Keratinocyte (primary cell): Measurements from ENCODE around the gene ZNF670. TPM values are rescaled to one million over a fixed set of nuclear protein-coding genes. Genes with fewer than 3 reads are reported as not detected.
A peak's percentile ranks its signal among the peaks of the same experiment; 100 is the strongest.
"Not testable (repeated sequence)": the region's sequence is repeated elsewhere in the genome, so short reads cannot be mapped to it uniquely, and the experiment has no call there.

Experiments
- DNase-seq: peaks from one replicate; pipeline ENCODE4 v3.0.0-alpha.2; 2011; ENCODE audit warnings: low read depth, missing footprints, low spot score
- FAIRE-seq: peaks from 2 replicates; lab custom pipeline; 2011; peaks lifted over from hg19 to GRCh38; lab: Jason Lieb, UNC
- H2AFZ ChIP-seq: 2 replicates; pipeline ENCODE4 v1.6.0; 2012; ENCODE audit warnings: low read length, control low read depth, inconsistent platforms; ENCODE audit not compliant: control insufficient read depth
- H3K27ac ChIP-seq: 2 replicates; pipeline ENCODE4 v1.5.1; 2011; ENCODE audit warnings: low read length; ENCODE audit not compliant: control insufficient read depth, insufficient read depth
- H3K27me3 ChIP-seq: 3 replicates; pipeline ENCODE4 v1.6.0; 2011; ENCODE audit warnings: low read length; ENCODE audit not compliant: control insufficient read depth, insufficient read depth; ENCODE audit errors: extremely low read depth
- H3K36me3 ChIP-seq, 2 experiments: 2 replicates in 1 of 2; 3 replicates in 1 of 2; pipeline ENCODE4 v1.5.1; 2011; ENCODE audit warnings: low read length in 2 of 2, mild to moderate bottlenecking in 1 of 2; ENCODE audit not compliant: control insufficient read depth in 2 of 2, insufficient read depth in 2 of 2; ENCODE audit errors: extremely low read depth in 1 of 2
- H3K4me1 ChIP-seq: 3 replicates; pipeline ENCODE4 v1.5.1; 2011; ENCODE audit warnings: low read length; ENCODE audit not compliant: control insufficient read depth, insufficient read depth; ENCODE audit errors: extremely low read depth
- H3K4me2 ChIP-seq: 3 replicates; pipeline ENCODE4 v1.6.0; 2011; ENCODE audit warnings: low read depth, low read length; ENCODE audit not compliant: control insufficient read depth, insufficient read depth; ENCODE audit errors: extremely low read depth
- H3K4me3 ChIP-seq, 3 experiments: fragments of 200-600 bp in 1 of 3; sonication (generic) in 1 of 3; 2 replicates in 2 of 3; 3 replicates in 1 of 3; pipeline ENCODE4 v1.5.1; 2011 to 2016; ENCODE audit warnings: low read length in 3 of 3, mild to moderate bottlenecking in 3 of 3, control low read depth in 2 of 3, inconsistent platforms in 1 of 3, low read depth in 1 of 3, mixed read lengths in 1 of 3, mixed run types in 1 of 3, moderate library complexity in 1 of 3; ENCODE audit not compliant: control insufficient read depth in 2 of 3, insufficient read depth in 2 of 3; ENCODE audit errors: extremely low read depth in 1 of 3
- H3K79me2 ChIP-seq: 2 replicates; pipeline ENCODE4 v1.6.0; 2012; ENCODE audit warnings: low read length; ENCODE audit not compliant: control insufficient read depth, insufficient read depth
- H3K9ac ChIP-seq: 3 replicates; pipeline ENCODE4 v1.6.0; 2011; ENCODE audit warnings: low read length; ENCODE audit not compliant: control insufficient read depth, insufficient read depth; ENCODE audit errors: extremely low read depth
- H3K9me1 ChIP-seq: 3 replicates; pipeline ENCODE4 v1.6.0; 2011; ENCODE audit warnings: low read length; ENCODE audit not compliant: control insufficient read depth, insufficient read depth; ENCODE audit errors: extremely low read depth
- H3K9me3 ChIP-seq: 2 replicates; pipeline ENCODE4 v1.5.1; 2012; ENCODE audit warnings: low read depth, low read length; ENCODE audit not compliant: control insufficient read depth
- H4K20me1 ChIP-seq: 3 replicates; pipeline ENCODE4 v1.6.0; 2011; ENCODE audit warnings: low read length; ENCODE audit not compliant: control insufficient read depth, insufficient read depth; ENCODE audit errors: extremely low read depth
- EZH2 ChIP-seq: IDR thresholded peaks from one replicate; pipeline ENCODE4 v1.6.1; 2012; ENCODE audit warnings: inconsistent platforms, mild to moderate bottlenecking, low read length, moderate library complexity
- dilution Hi-C: fragments of 300-500 bp; cut with MboI; formaldehyde crosslinking; loops from one replicate; pipeline ENCODE4 v1.7.0; 2020; ENCODE audit warnings: low sequenced_read_pairs; ENCODE audit not compliant: extremely low pct_ligation_motif_present
- polyA minus RNA-seq, 3 experiments: library from RNA; depleted of rRNA, polyadenylated mRNA; stranded (reverse); fragments of >200 nt; gene quantifications; 1 replicate in 1 of 3; 2 replicates in 1 of 3; 3 replicates in 1 of 3; pipeline ENCODE4 v1.2.3, GENCODE V29; 2011
- polyA plus RNA-seq, 5 experiments: library from polyadenylated mRNA; depleted of rRNA in 3 of 5; stranded (reverse) in 3 of 5; stranded (forward) in 1 of 5; unstranded in 1 of 5; fragments of >200 nt; gene quantifications; 1 replicate in 1 of 5; 2 replicates in 3 of 5; 3 replicates in 1 of 5; pipeline versions ENCODE4 v1.2.1 to v1.2.3, GENCODE V29; 2011 to 2012; ENCODE audit warnings: missing spikeins in 2 of 5, low read depth in 1 of 5, low replicate concordance in 1 of 5
- TF ChIP-seq, protein P1 (sequence below), 3 experiments: IDR thresholded peaks in 1 of 3; conservative IDR thresholded peaks in 1 of 3; optimal IDR thresholded peaks in 1 of 3; 2 replicates in 2 of 3; 3 replicates in 1 of 3; pipeline versions ENCODE3 to v1.5.1; 2011; ENCODE audit warnings: low read length in 3 of 3, mild to moderate bottlenecking in 3 of 3, moderate library complexity in 2 of 3, control low read depth in 1 of 3, inconsistent platforms in 1 of 3; ENCODE audit not compliant: insufficient read depth in 2 of 3; ENCODE audit errors: extremely low read depth in 1 of 3

ZNF670 gene
- polyA plus RNA-seq (1.9 to 3.6 TPM (median 2.3 TPM) in 3 replicates), polyA minus RNA-seq (0.16 to 2.2 TPM (median 0.92 TPM) in 3 replicates)
- 0.70 TPM for polyA plus RNA-seq (2011; ENCODE audit: low read depth)
- polyA plus RNA-seq (2011; cell fraction: cytosol; rRNA removed): 1.4 and 3.4 TPM in 2 replicates
- polyA plus RNA-seq (2011; cell fraction: nucleus; rRNA removed): 2.4 and 3.3 TPM in 2 replicates
- polyA plus RNA-seq (2012; ENCODE audit: low replicate concordance): 1.9 and 2.5 TPM in 2 replicates
- 0.96 TPM for polyA minus RNA-seq (2011; cell fraction: cytosol; rRNA and poly(A)+ RNA removed)
- 1.4 and 2.2 TPM in 2 replicates for polyA minus RNA-seq (2011; cell fraction: nucleus; rRNA and poly(A)+ RNA removed)

DNA sequence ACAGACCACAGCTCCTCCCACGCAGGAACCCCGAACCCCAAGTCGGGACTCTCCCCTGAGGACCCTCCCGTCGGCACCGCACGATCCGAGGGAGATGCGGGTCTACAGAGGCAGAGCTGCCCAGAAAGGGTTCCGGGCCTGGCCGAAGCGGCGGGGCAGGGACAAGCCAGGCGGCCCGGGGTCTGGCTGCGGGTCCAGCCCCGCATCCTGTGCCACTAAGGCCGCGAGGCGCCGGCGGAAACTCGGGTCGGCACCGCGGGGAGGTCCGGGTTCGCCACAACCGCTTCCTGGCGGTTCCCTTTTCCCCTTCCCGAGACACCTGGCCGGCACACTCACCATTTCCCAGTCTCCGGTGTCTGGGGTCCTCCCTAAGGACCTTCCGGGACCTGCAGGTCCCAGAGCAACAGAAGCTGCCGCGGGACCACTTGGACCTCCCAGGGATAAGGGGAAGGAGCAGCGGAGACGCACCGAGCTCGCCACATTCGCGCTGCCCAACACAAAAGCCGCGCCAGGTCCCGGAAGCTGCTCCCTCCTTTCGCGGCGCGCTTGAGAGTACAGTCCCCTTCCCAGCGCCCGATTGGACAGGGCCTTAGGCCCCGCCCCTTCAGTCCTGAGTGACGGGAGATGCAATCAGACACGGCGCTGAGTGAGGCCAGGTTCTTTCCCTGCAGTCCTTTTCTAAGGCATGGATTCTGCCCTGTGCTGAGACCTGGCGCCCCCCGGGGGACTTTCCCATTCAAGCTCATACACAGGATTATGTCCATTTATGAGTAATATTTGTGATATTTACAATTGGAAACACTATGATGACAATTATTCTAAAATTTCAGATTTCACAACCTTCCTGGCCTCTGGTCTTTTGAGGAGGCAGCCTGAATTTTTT lies at the start of gene ZNF670:
Gene ZNF670, minus strand, starts transcription at position 554 of the 883 bp plus-strand sequence. Its CDS starts 215 bp downstream, at position 339.
- FAIRE-seq: peak; percentile 76
- Histone ChIP-seq H3K9ac (peak within 1 kb of the TSS; percentile 80), H4K20me1 (no peaks in the 10 kb centered on the region), H3K9me3 (no peaks in the 10 kb centered on the region), H3K27me3 (no peaks in the 10 kb centered on the region), H2AFZ (peak within 1 kb of the TSS; percentile 97), H3K4me1 (peaks cover 13% of the 10 kb centered on the region), H3K9me1 (no peaks in the 10 kb centered on the region), H3K27ac (peak within 1 kb of the TSS; percentile 82), H3K36me3 (no peaks in the 10 kb centered on the region), H3K4me2 (peak within 1 kb of the TSS; percentile 99), H3K79me2 (peaks cover 30% of the 10 kb centered on the region), H3K4me3 (peak within 1 kb of the TSS; percentile 80 to 96 (median 91))
- dilution Hi-C loops: no loop called here
- peak; percentile 65 for DNase-seq
- TF ChIP-seq, protein P1, sequence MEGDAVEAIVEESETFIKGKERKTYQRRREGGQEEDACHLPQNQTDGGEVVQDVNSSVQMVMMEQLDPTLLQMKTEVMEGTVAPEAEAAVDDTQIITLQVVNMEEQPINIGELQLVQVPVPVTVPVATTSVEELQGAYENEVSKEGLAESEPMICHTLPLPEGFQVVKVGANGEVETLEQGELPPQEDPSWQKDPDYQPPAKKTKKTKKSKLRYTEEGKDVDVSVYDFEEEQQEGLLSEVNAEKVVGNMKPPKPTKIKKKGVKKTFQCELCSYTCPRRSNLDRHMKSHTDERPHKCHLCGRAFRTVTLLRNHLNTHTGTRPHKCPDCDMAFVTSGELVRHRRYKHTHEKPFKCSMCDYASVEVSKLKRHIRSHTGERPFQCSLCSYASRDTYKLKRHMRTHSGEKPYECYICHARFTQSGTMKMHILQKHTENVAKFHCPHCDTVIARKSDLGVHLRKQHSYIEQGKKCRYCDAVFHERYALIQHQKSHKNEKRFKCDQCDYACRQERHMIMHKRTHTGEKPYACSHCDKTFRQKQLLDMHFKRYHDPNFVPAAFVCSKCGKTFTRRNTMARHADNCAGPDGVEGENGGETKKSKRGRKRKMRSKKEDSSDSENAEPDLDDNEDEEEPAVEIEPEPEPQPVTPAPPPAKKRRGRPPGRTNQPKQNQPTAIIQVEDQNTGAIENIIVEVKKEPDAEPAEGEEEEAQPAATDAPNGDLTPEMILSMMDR (optimal IDR thresholded peaks at IDR 0.05 in 1 of 3, IDR thresholded peaks at IDR 0.05 in 1 of 3, conservative IDR thresholded peaks at IDR 0.05 in 1 of 3; ENCODE audit: extremely low read depth in 1 of 3, insufficient read depth in 2 of 3, low read length in 3 of 3): no peak
- no peak for TF ChIP-seq EZH2

- H3K9me3 ChIP-seq, DNase-seq, H2AFZ ChIP-seq, H3K27me3 ChIP-seq, H3K4me1 ChIP-seq, FAIRE-seq, H3K9me1 ChIP-seq, dilution Hi-C loops, H3K36me3 ChIP-seq, H3K27ac ChIP-seq, H4K20me1 ChIP-seq, H3K4me3 ChIP-seq, H3K9ac ChIP-seq, H3K79me2 ChIP-seq: not testable (repeated sequence)
- H3K4me2 ChIP-seq: peak overlapping the region; percentile 27
Observed at GRCh38 chr1:247127519-247128282, 49.1 kb upstream of the ZNF670 start.

DNA sequence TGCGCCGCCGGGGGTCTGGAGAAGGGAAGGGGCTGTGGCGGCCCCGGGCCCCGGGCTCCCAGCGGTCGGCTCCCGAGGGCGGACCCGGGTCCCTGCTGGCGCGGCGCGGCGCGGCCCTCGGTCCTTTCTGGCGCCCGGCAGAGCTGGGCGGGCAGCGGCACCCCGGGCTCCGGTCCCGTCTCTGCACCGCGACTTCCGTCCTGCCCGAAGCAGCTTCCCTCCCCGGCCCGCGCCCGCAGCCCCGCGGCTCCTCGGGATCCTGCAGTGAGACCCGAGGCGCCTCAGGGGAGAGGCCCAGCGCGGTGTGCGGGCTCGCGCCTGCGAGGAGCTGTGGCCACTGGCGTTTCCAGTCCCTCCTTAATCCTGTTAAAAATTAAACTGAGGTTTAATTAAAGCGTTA lies 48.0 kb upstream of the ZNF670 start:
- dilution Hi-C loops: not testable (repeated sequence)

DNA sequence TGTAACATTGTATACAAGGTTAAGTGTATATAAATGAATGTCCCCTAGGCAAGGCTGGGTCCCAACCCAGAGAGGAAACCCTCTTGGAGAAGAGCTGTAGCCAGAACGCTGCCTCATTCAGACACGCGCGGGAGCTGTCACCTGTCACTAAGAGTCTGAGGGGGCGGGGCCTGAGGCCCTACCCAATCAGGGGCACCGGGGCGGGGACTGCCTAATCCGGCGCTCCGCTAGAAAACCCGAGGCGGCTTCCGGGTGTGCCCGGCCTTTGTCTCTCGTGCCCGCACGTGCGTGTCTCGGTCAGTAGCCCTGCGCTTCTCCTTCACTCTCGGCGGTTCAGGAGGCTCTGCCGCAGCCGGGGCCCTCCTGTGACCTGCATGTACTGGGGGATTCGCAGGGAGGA lies 47.6 kb upstream of the ZNF670 start:
- FAIRE-seq: not testable (repeated sequence)

More for the DNA sequence above, 48.0 kb upstream of the ZNF670 start:
- not testable (repeated sequence) for H3K4me1 ChIP-seq, H3K4me2 ChIP-seq, DNase-seq, FAIRE-seq, H3K9me1 ChIP-seq, H3K9ac ChIP-seq, H3K36me3 ChIP-seq, H3K9me3 ChIP-seq, H3K79me2 ChIP-seq, H4K20me1 ChIP-seq, H2AFZ ChIP-seq, H3K27me3 ChIP-seq, H3K27ac ChIP-seq, H3K4me3 ChIP-seq

More for the DNA sequence above, 47.6 kb upstream of the ZNF670 start:
- H2AFZ ChIP-seq, H3K4me3 ChIP-seq, H3K79me2 ChIP-seq, H3K27me3 ChIP-seq, H3K9ac ChIP-seq, H3K36me3 ChIP-seq, H4K20me1 ChIP-seq, H3K27ac ChIP-seq, dilution Hi-C loops, DNase-seq, H3K4me1 ChIP-seq, H3K9me3 ChIP-seq, H3K4me2 ChIP-seq, H3K9me1 ChIP-seq: not testable (repeated sequence)
